Activated T-helper 1 cell treated with anti-CD3 and anti-CD28 coated beads, Interleukin-12 subunit alpha, Interleukin-12 subunit beta, Interleukin-2, Interleukin-4 antibody, amounts not matched to agents 30 ng/mL and 10 ng/mL and 1 ng/mL, durations not matched to agents 14 hours and 24 hours and 36 hours (primary cell): ENCODE measurements around the gene ANKS1B. TPM values are rescaled to one million over a fixed set of nuclear protein-coding genes. Genes with fewer than 3 reads are reported as not detected.

Source experiments
- DNase-seq: peaks from one replicate; pipeline ENCODE4 v3.0.0; 2021; ENCODE audit warnings: low spot score
- H3K27ac Mint-ChIP-seq: one replicate; pipeline ENCODE4 v1.8.0; 2021; ENCODE audit warnings: mild to moderate bottlenecking, mixed read lengths
- H3K27me3 Mint-ChIP-seq: one replicate; pipeline ENCODE4 v1.8.0; 2022; ENCODE audit warnings: mild to moderate bottlenecking, moderate library complexity, mixed read lengths; ENCODE audit not compliant: insufficient read depth
- H3K36me3 Mint-ChIP-seq: one replicate; pipeline ENCODE4 v1.8.0; 2021; ENCODE audit warnings: low read depth, mixed read lengths
- H3K4me1 Mint-ChIP-seq: one replicate; pipeline ENCODE4 v1.8.0; 2021; ENCODE audit warnings: low read depth, mixed read lengths
- H3K4me3 Mint-ChIP-seq: one replicate; pipeline ENCODE4 v1.8.0; 2021; ENCODE audit warnings: mild to moderate bottlenecking, moderate library complexity, mixed read lengths
- H3K9me3 Mint-ChIP-seq: one replicate; pipeline ENCODE4 v1.8.0; 2021; ENCODE audit warnings: mixed read lengths
- intact Hi-C: fragments of 100-400 bp; cut with micrococcal nuclease; formaldehyde crosslinking; loops from one replicate; pipeline ENCODE4 v1.15.1; 2024
- total RNA-seq: library from RNA; stranded (reverse); gene quantifications from 2 replicates; pipeline ENCODE4 v1.2.3, GENCODE V29; 2022

ANKS1B gene
- total RNA-seq, 1 donor from 2014 or later: 2.8 TPM

DNA sequence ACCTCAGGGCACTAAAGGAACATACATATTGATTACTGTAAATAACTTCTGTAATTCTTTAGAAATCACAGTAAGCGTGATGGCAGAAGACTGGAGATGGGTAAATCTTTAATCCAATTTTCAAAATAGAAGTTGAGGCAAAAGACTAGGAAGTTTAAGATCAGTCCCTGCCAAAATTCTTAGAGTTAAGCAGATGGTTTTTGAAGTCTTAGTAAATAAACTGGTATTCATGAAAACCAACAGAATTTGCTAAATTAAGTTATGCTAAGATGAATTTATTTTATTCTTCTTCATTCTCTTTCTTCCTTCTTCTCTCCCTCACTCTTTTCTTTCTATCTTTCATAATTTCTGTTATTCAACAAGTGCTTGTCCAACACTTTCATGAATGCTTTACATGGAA is 435.5 kb downstream of the ANKS1B start:
- Mint-ChIP-seq H3K36me3 (no peaks in the 10 kb centered on the region), H3K27me3 (no peaks in the 10 kb centered on the region), H3K9me3 (no peaks in the 10 kb centered on the region), H3K27ac (no peak overlapping the region), H3K4me3 (no peak overlapping the region), H3K4me1 (no peaks in the 10 kb centered on the region)
- intact Hi-C loops: no loop called here
- DNase-seq: no peak

DNA sequence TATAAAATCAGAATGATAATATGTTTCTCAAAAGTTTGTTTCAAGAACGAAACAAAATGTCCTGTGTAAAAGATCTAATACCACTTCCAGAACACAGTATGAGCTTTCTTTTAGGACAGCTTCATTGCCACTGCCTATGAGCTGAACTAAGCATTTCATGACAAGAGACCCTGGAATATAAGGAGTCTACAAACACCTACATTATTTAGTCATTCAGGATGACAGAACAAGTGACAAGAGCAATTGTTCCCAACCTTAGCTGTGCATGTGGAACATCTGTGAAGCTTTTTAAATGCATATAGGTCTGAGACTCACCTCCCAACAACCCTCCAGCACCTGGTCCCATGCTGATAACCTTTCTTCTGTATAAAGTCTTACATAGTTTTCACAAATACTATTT is 440.3 kb downstream of the ANKS1B start:
- no peaks in the 10 kb centered on the region for H3K27me3 Mint-ChIP-seq
- H3K4me3 Mint-ChIP-seq: no peak overlapping the region
- H3K36me3 Mint-ChIP-seq: no peaks in the 10 kb centered on the region
- no peaks in the 10 kb centered on the region for H3K4me1 Mint-ChIP-seq
- intact Hi-C loops: no loop called here
- H3K9me3 Mint-ChIP-seq: peaks cover 8% of the 10 kb centered on the region
- H3K27ac Mint-ChIP-seq: no peak overlapping the region
- DNase-seq: no peak

DNA sequence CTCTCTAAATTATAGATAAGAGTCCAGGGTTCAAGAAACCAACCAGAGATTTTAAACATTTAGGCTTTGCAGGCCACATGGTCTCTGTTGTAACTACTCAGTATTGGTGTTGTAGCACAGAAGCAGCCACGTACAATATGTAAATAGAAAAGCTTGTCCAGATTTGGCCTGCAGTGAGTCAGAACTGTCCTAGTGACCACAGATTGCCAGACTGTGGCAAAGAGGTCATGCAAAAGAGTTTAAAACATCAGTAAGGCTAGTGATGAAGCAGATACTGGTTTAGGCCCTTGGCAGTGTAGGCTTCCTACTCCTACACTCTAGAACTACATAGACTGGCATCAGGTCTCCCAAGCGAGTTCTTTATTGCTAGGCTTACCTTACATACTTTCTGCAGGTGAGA is 454.8 kb downstream of the ANKS1B start:
- H3K9me3 Mint-ChIP-seq: no peaks in the 10 kb centered on the region
- no peak overlapping the region for H3K27ac Mint-ChIP-seq
- intact Hi-C loops: no loop called here
- no peaks in the 10 kb centered on the region for H3K27me3 Mint-ChIP-seq
- H3K4me3 Mint-ChIP-seq: no peak overlapping the region
- no peaks in the 10 kb centered on the region for H3K36me3 Mint-ChIP-seq
- DNase-seq: no peak
- no peaks in the 10 kb centered on the region for H3K4me1 Mint-ChIP-seq

DNA sequence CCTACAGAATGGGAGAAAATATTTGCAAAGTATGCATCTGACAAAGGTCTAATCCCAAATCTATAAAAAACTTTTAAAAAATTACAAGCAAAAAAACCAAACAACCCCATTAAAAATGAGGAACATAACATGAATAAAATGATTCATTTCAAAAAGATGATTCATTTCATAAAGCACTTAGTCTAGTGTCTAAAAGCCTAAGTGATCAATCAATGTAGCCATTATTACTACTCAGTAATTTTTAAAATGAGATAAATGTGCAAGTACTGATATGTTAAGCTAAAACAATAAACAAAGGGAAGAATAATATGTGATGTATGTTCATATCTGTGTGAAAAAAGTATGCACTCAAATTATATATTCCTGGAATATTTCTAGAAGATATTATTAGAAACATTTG is 456.3 kb downstream of the ANKS1B start:
- no peaks in the 10 kb centered on the region for H3K27me3 Mint-ChIP-seq
- H3K4me3 Mint-ChIP-seq: no peak overlapping the region
- intact Hi-C loops: no loop called here
- H3K4me1 Mint-ChIP-seq: no peaks in the 10 kb centered on the region
- no peaks in the 10 kb centered on the region for H3K9me3 Mint-ChIP-seq
- DNase-seq: no peak
- no peaks in the 10 kb centered on the region for H3K36me3 Mint-ChIP-seq
- H3K27ac Mint-ChIP-seq: no peak overlapping the region

DNA sequence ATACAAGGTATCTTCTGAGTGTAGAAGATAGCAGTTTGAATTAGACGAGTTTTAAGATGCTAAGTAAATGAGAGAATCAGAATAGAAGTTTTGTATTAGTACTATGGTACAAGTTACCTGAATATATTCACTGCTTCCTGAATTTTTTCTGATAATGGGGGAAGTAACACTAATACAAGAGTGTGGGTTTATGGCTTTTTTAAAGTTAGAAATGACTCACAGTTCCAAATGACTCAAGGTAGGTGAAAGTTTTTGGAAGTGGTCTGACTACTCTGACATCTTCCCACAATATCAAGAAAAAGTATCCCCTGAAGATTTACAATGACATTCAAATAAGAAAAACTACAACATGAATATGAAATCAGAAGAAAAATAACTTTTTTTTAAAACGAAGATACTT is 460.9 kb downstream of the ANKS1B start:
- no peak overlapping the region for H3K27ac Mint-ChIP-seq
- intact Hi-C loops: no loop called here
- peaks cover 5% of the 10 kb centered on the region for H3K9me3 Mint-ChIP-seq
- no peaks in the 10 kb centered on the region for H3K4me1 Mint-ChIP-seq
- no peaks in the 10 kb centered on the region for H3K27me3 Mint-ChIP-seq
- no peaks in the 10 kb centered on the region for H3K36me3 Mint-ChIP-seq
- no peak for DNase-seq
- H3K4me3 Mint-ChIP-seq: no peak overlapping the region

DNA sequence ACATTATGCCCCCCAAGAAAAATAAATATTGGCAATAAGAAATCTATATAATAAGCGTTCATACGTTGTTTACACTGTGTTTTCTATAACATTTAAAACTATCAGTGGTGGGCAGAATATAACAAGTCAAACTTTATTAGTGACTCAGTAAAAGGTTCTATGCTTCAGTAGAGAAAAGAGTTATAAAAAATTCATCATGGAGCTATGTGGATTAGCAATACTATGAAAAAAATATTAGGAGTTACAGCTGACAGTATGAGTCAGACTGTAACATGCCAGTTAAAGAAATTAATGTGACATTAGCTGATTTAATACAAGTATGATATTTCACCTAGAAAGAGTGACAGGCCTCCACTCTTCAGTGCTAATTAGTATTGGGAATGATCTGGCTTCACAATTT is 462.3 kb downstream of the ANKS1B start:
- Mint-ChIP-seq H3K36me3 (no peaks in the 10 kb centered on the region), H3K9me3 (peaks cover 5% of the 10 kb centered on the region), H3K27me3 (no peaks in the 10 kb centered on the region), H3K4me3 (no peak overlapping the region), H3K27ac (no peak overlapping the region), H3K4me1 (no peaks in the 10 kb centered on the region)
- DNase-seq: no peak
- intact Hi-C loops: no loop called here

DNA sequence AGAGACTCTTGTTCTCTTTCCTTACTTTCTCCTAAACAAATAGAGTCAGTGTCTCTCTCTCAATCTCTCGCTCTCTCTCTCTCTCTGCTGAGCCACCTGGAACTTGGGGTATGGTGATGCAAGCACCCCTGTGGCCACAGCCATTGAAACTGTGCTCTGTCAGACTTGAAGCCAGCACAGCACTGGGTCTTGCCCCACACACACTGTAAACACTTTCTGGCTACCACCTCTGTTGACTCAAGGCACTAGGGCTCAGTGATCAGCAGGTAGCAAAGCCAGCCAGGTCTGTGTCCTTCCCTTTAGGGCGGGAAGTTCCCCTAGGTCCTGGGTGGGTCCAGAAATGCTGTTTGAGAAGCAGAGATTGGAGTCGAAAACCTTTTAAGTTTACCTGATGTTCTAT is 463.1 kb downstream of the ANKS1B start:
- Mint-ChIP-seq H3K9me3 (peaks cover 5% of the 10 kb centered on the region), H3K4me1 (no peaks in the 10 kb centered on the region), H3K27ac (no peak overlapping the region), H3K27me3 (no peaks in the 10 kb centered on the region), H3K36me3 (no peaks in the 10 kb centered on the region), H3K4me3 (no peak overlapping the region)
- intact Hi-C loops: no loop called here
- DNase-seq: no peak

DNA sequence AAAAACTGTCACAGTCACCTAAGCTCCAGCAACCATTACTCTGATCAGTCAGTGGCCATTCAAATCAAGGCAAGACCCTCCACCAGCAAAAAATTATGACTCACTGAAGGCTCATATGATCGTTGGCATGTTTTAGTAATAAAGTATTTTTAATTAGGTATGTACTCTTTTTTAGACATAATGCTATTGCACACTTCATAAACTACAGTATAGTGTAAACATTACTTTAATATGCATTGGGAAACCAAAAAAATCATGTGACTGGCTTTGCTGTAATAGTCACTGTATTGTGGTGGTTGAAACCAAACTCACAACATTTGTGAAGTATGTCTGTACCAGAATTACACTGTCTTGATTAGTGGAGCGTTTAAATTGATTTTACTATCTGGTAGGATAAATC is 471.7 kb downstream of the ANKS1B start:
- H3K9me3 Mint-ChIP-seq: peaks cover 3% of the 10 kb centered on the region
- no peaks in the 10 kb centered on the region for H3K4me1 Mint-ChIP-seq
- DNase-seq: no peak
- no peaks in the 10 kb centered on the region for H3K27me3 Mint-ChIP-seq
- no peaks in the 10 kb centered on the region for H3K36me3 Mint-ChIP-seq
- no peak overlapping the region for H3K4me3 Mint-ChIP-seq
- intact Hi-C loops: no loop called here
- no peak overlapping the region for H3K27ac Mint-ChIP-seq

DNA sequence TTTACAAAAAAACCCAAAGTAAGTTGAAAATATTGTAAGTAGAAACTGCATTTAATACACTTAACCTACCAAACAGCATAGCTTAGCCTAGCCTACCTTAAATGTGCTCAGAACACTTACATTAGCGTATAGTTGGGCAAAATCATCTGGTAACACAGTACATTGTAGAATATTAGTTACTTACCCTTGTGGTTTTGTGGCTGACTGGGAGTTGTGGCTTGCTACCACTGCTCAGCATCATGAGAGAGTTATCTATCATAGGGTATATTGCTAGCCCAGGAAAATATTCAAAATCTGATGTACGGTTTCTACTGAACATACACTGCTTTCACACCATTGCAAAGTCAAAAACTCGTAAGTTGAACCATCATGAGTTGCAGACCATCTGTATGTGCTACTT is 478.9 kb downstream of the ANKS1B start:
- Mint-ChIP-seq H3K9me3 (no peaks in the 10 kb centered on the region), H3K36me3 (no peaks in the 10 kb centered on the region), H3K4me3 (no peak overlapping the region), H3K27me3 (no peaks in the 10 kb centered on the region), H3K4me1 (no peaks in the 10 kb centered on the region), H3K27ac (no peak overlapping the region)
- no peak for DNase-seq
- intact Hi-C loops: no loop called here

DNA sequence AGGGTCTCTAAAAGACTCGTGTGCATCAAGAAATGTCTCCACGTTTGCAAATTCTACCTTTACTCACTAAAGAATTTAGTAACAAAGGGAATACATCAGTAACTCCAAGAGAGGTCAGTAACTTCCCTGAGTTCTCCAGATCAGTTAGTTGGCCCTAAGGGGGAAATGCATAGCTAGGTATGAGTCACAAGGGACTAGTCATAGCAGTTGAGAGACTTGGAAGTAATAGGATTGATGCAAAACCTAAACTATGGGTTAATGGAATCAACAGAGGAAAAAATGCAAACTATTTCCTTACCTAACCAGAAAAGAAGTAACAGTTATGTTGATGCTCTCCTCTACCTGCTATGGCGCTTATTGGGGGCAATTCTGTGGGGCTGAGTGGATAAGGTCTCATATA is 486.0 kb downstream of the ANKS1B start:
- H3K27ac Mint-ChIP-seq: no peak overlapping the region
- H3K9me3 Mint-ChIP-seq: peaks cover 5% of the 10 kb centered on the region
- no peak for DNase-seq
- no peaks in the 10 kb centered on the region for H3K36me3 Mint-ChIP-seq
- no peaks in the 10 kb centered on the region for H3K27me3 Mint-ChIP-seq
- intact Hi-C loops: no loop called here
- H3K4me1 Mint-ChIP-seq: no peaks in the 10 kb centered on the region
- H3K4me3 Mint-ChIP-seq: no peak overlapping the region

DNA sequence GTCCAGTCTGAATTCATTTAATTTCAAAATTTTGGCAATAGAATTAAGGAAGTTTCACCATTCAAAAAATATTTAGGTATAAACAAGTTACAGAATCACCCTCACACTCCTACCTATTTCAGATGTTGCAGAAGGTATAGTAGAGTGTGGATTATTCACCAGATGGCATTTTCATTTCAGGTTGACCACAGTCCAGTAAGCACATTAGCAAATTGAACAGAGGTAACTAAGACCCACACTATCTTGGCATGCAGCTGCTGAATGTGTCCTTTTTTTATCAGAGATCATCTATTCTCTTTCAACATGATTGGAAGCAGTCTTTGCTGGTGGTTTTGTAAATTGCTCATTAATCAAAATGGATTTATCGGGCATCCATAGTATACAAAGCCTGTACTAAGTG is 488.9 kb downstream of the ANKS1B start:
- H3K27ac Mint-ChIP-seq: no peak overlapping the region
- no peaks in the 10 kb centered on the region for H3K36me3 Mint-ChIP-seq
- H3K9me3 Mint-ChIP-seq: peaks cover 9% of the 10 kb centered on the region
- H3K4me1 Mint-ChIP-seq: no peaks in the 10 kb centered on the region
- no peak overlapping the region for H3K4me3 Mint-ChIP-seq
- intact Hi-C loops: no loop called here
- no peaks in the 10 kb centered on the region for H3K27me3 Mint-ChIP-seq
- DNase-seq: no peak

DNA sequence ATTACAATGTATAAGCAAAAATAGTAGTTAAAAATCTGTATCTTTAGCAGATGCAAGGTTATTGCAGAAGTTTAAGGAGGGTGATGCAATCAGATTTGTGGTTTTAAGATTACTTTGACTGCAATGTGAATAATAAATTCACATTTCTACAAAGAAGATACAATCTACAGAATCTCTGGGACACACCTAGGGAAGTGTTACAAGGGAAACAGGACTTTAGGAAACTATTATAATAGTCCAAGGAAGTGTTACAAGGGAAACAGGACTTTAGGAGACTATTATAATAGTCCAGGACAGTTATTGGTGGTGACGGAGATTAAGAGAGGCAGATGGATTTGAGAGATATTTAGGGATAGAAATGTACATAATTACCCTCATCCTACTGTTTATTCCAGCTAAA is 491.5 kb downstream of the ANKS1B start:
- H3K4me1 Mint-ChIP-seq: no peaks in the 10 kb centered on the region
- H3K36me3 Mint-ChIP-seq: no peaks in the 10 kb centered on the region
- no peaks in the 10 kb centered on the region for H3K27me3 Mint-ChIP-seq
- peaks cover 9% of the 10 kb centered on the region for H3K9me3 Mint-ChIP-seq
- DNase-seq: no peak
- intact Hi-C loops: no loop called here
- no peak overlapping the region for H3K4me3 Mint-ChIP-seq
- H3K27ac Mint-ChIP-seq: no peak overlapping the region

DNA sequence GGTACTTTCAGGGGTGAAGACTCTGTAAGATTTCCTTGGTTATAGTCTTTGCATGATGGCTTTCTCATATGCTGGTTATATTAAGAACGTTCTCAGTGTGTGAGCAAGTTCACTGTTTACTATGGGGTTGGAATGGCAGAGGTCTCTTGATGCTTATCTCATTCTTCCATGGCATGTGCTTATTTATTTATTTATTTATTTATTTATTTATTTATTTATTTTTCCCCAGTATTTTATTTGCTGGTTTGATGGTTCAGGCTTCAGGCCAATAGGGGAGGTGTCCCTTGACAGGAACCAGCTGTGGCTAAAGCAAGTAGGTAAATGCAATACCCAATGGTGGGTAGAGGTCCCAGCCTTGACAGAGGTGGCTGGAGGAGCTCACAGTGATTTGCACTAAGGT is 498.5 kb downstream of the ANKS1B start:
- intact Hi-C loops: no loop called here
- no peaks in the 10 kb centered on the region for H3K36me3 Mint-ChIP-seq
- DNase-seq: no peak
- no peak overlapping the region for H3K4me3 Mint-ChIP-seq
- H3K27ac Mint-ChIP-seq: no peak overlapping the region
- no peaks in the 10 kb centered on the region for H3K27me3 Mint-ChIP-seq
- no peaks in the 10 kb centered on the region for H3K4me1 Mint-ChIP-seq
- H3K9me3 Mint-ChIP-seq: peaks cover 18% of the 10 kb centered on the region

DNA sequence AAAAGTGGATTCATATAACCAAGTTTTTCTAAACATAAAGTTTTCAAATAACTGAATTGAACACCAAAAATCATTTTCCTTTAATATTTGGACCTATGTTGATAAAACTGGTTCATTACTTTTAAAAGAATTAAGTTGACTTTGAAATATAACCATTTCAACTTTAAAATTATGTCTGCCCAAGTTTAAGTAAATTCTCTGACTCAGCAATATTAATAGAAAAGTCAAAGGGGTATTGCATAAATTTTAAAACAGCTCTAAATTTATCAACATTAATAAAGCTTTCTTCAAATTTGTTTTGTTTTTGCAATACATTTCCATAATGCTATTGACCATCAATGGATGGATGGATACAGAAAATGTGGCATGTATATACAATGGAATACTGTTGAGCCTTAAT is 505.6 kb downstream of the ANKS1B start:
- DNase-seq: no peak
- H3K36me3 Mint-ChIP-seq: no peaks in the 10 kb centered on the region
- H3K27me3 Mint-ChIP-seq: no peaks in the 10 kb centered on the region
- H3K4me3 Mint-ChIP-seq: no peak overlapping the region
- intact Hi-C loops: no loop called here
- no peak overlapping the region for H3K27ac Mint-ChIP-seq
- H3K4me1 Mint-ChIP-seq: no peaks in the 10 kb centered on the region
- peaks cover 5% of the 10 kb centered on the region for H3K9me3 Mint-ChIP-seq
